Keratinocyte (primary cell): ENCODE results near the gene ZNF205. TPM values are rescaled to one million over a fixed set of nuclear protein-coding genes. Genes with fewer than 3 reads are reported as not detected.

ENCODE experiments used
- DNase-seq: peaks from one replicate; pipeline ENCODE4 v3.0.0-alpha.2; 2011; ENCODE audit warnings: low read depth, missing footprints, low spot score
- FAIRE-seq: peaks from 2 replicates; lab custom pipeline; 2011; peaks lifted over from hg19 to GRCh38; lab: Jason Lieb, UNC
- H2AFZ ChIP-seq: 2 replicates; pipeline ENCODE4 v1.6.0; 2012; ENCODE audit warnings: low read length, control low read depth, inconsistent platforms; ENCODE audit not compliant: control insufficient read depth
- H3K27ac ChIP-seq: 2 replicates; pipeline ENCODE4 v1.5.1; 2011; ENCODE audit warnings: low read length; ENCODE audit not compliant: control insufficient read depth, insufficient read depth
- H3K27me3 ChIP-seq: 3 replicates; pipeline ENCODE4 v1.6.0; 2011; ENCODE audit warnings: low read length; ENCODE audit not compliant: control insufficient read depth, insufficient read depth; ENCODE audit errors: extremely low read depth
- H3K36me3 ChIP-seq, 2 experiments: 2 replicates in 1 of 2; 3 replicates in 1 of 2; pipeline ENCODE4 v1.5.1; 2011; ENCODE audit warnings: low read length in 2 of 2, mild to moderate bottlenecking in 1 of 2; ENCODE audit not compliant: control insufficient read depth in 2 of 2, insufficient read depth in 2 of 2; ENCODE audit errors: extremely low read depth in 1 of 2
- H3K4me1 ChIP-seq: 3 replicates; pipeline ENCODE4 v1.5.1; 2011; ENCODE audit warnings: low read length; ENCODE audit not compliant: control insufficient read depth, insufficient read depth; ENCODE audit errors: extremely low read depth
- H3K4me2 ChIP-seq: 3 replicates; pipeline ENCODE4 v1.6.0; 2011; ENCODE audit warnings: low read depth, low read length; ENCODE audit not compliant: control insufficient read depth, insufficient read depth; ENCODE audit errors: extremely low read depth
- H3K4me3 ChIP-seq, 3 experiments: fragments of 200-600 bp in 1 of 3; sonication (generic) in 1 of 3; 2 replicates in 2 of 3; 3 replicates in 1 of 3; pipeline ENCODE4 v1.5.1; 2011 to 2016; ENCODE audit warnings: low read length in 3 of 3, mild to moderate bottlenecking in 3 of 3, control low read depth in 2 of 3, inconsistent platforms in 1 of 3, low read depth in 1 of 3, mixed read lengths in 1 of 3, mixed run types in 1 of 3, moderate library complexity in 1 of 3; ENCODE audit not compliant: control insufficient read depth in 2 of 3, insufficient read depth in 2 of 3; ENCODE audit errors: extremely low read depth in 1 of 3
- H3K79me2 ChIP-seq: 2 replicates; pipeline ENCODE4 v1.6.0; 2012; ENCODE audit warnings: low read length; ENCODE audit not compliant: control insufficient read depth, insufficient read depth
- H3K9ac ChIP-seq: 3 replicates; pipeline ENCODE4 v1.6.0; 2011; ENCODE audit warnings: low read length; ENCODE audit not compliant: control insufficient read depth, insufficient read depth; ENCODE audit errors: extremely low read depth
- H3K9me1 ChIP-seq: 3 replicates; pipeline ENCODE4 v1.6.0; 2011; ENCODE audit warnings: low read length; ENCODE audit not compliant: control insufficient read depth, insufficient read depth; ENCODE audit errors: extremely low read depth
- H3K9me3 ChIP-seq: 2 replicates; pipeline ENCODE4 v1.5.1; 2012; ENCODE audit warnings: low read depth, low read length; ENCODE audit not compliant: control insufficient read depth
- H4K20me1 ChIP-seq: 3 replicates; pipeline ENCODE4 v1.6.0; 2011; ENCODE audit warnings: low read length; ENCODE audit not compliant: control insufficient read depth, insufficient read depth; ENCODE audit errors: extremely low read depth
- CTCF ChIP-seq, 3 experiments: IDR thresholded peaks in 1 of 3; conservative IDR thresholded peaks in 1 of 3; optimal IDR thresholded peaks in 1 of 3; 2 replicates in 2 of 3; 3 replicates in 1 of 3; pipeline versions ENCODE3 to v1.5.1; 2011; ENCODE audit warnings: low read length in 3 of 3, mild to moderate bottlenecking in 3 of 3, moderate library complexity in 2 of 3, control low read depth in 1 of 3, inconsistent platforms in 1 of 3; ENCODE audit not compliant: insufficient read depth in 2 of 3; ENCODE audit errors: extremely low read depth in 1 of 3
- EZH2 ChIP-seq: IDR thresholded peaks from one replicate; pipeline ENCODE4 v1.6.1; 2012; ENCODE audit warnings: inconsistent platforms, mild to moderate bottlenecking, low read length, moderate library complexity
- dilution Hi-C: fragments of 300-500 bp; cut with MboI; formaldehyde crosslinking; loops from one replicate; pipeline ENCODE4 v1.7.0; 2020; ENCODE audit warnings: low sequenced_read_pairs; ENCODE audit not compliant: extremely low pct_ligation_motif_present
- polyA plus RNA-seq, 5 experiments: library from polyadenylated mRNA; depleted of rRNA in 3 of 5; stranded (reverse) in 3 of 5; stranded (forward) in 1 of 5; unstranded in 1 of 5; fragments of >200 nt; gene quantifications; 1 replicate in 1 of 5; 2 replicates in 3 of 5; 3 replicates in 1 of 5; pipeline versions ENCODE4 v1.2.1 to v1.2.3, GENCODE V29; 2011 to 2012; ENCODE audit warnings: missing spikeins in 2 of 5, low read depth in 1 of 5, low replicate concordance in 1 of 5

The ZNF205 gene
- polyA plus RNA-seq, 1 donor (not counting 4 experiments of a cell fraction or from before 2014, with no cell fraction given): 6.0 TPM

GRCh38 chr16:3085868-3086595, 26.4 kb upstream of the ZNF205 start:
- DNase-seq: no peak
- no peak overlapping the region for H2AFZ ChIP-seq
- no peaks in the 10 kb centered on the region for H3K36me3 ChIP-seq
- TF ChIP-seq CTCF (optimal IDR thresholded peaks at IDR 0.05 in 1 of 3, IDR thresholded peaks at IDR 0.05 in 1 of 3, conservative IDR thresholded peaks at IDR 0.05 in 1 of 3; ENCODE audit: extremely low read depth in 1 of 3, insufficient read depth in 2 of 3, low read length in 3 of 3): no peak
- no peak for TF ChIP-seq EZH2
- no peaks in the 10 kb centered on the region for H3K79me2 ChIP-seq
- H3K9ac ChIP-seq: no peak overlapping the region
- no peak overlapping the region for H3K4me2 ChIP-seq
- H3K4me3 ChIP-seq: no peak overlapping the region
- H3K9me3 ChIP-seq: no peaks in the 10 kb centered on the region
- no peak for FAIRE-seq
- H4K20me1 ChIP-seq: no peaks in the 10 kb centered on the region
- no peaks in the 10 kb centered on the region for H3K4me1 ChIP-seq
- H3K27me3 ChIP-seq: peaks cover 8% of the 10 kb centered on the region
- dilution Hi-C loops: no loop called here
- H3K9me1 ChIP-seq: no peaks in the 10 kb centered on the region
- no peak overlapping the region for H3K27ac ChIP-seq

- DNase-seq (no peak), FAIRE-seq (no peak)
- Histone ChIP-seq H3K27me3 (peaks cover 5% of the 10 kb centered on the region), H3K4me2 (no peak overlapping the region), H3K9me3 (no peaks in the 10 kb centered on the region), H3K79me2 (no peaks in the 10 kb centered on the region), H3K36me3 (no peaks in the 10 kb centered on the region), H3K9me1 (no peaks in the 10 kb centered on the region), H3K4me3 (no peak overlapping the region), H4K20me1 (no peaks in the 10 kb centered on the region), H3K4me1 (no peaks in the 10 kb centered on the region), H3K9ac (no peak overlapping the region), H3K27ac (no peak overlapping the region), H2AFZ (no peak overlapping the region)
- dilution Hi-C loops: no loop called here
- TF ChIP-seq EZH2: no peak
- no peak for TF ChIP-seq CTCF (optimal IDR thresholded peaks at IDR 0.05 in 1 of 3, IDR thresholded peaks at IDR 0.05 in 1 of 3, conservative IDR thresholded peaks at IDR 0.05 in 1 of 3; ENCODE audit: extremely low read depth in 1 of 3, insufficient read depth in 2 of 3, low read length in 3 of 3)
Measured at GRCh38 chr16:3086596-3087242, 25.7 kb upstream of the ZNF205 start.
